Measurements from ENCODE around the gene ZNF724.
"Not testable (repeated sequence)": the region's sequence is repeated elsewhere in the genome, so short reads cannot be mapped to it uniquely, and the experiment has no call there.

The ZNF724 gene

DNA sequence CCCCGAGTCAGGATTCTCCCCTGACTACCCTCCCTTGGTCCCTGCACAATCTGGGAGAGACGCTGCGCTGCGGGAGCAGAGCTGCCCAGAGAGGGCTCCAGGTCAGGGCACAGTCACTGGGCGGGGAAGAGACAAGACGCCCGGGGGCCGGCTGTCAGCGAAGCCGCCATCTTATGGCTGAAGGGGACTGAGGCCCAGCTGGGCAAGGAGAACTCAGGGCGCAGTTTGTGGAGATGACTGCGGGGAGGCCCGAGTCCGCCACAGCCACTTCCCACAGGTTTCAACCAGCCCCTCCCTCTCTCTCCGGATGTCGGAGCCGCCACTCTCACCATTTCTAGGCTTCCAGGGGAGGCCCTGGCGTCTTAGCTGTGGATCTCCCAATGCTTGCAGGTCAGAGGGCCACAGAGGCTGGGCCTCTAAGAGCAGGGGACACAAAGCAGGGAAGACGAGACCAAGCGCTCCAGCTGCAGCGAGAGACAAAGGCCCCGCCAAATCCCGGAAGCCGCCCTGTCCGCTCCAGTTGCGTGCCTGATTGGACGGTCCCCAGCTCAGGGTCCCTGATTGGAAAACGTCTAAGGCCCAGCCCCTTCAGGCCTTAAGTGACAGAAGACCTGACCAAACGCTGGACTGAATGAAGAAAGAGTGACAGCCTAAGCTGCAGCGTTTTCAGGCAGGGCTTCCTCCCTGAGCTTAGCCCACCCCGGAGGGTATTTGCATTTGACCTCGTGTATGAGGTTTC is at the start of gene ZNF724:
TSS of gene ZNF724 (minus strand) at position 484 of the 739 bp plus-strand sequence. CDS start at position 332, 152 bp downstream.
- peak; percentile 40 to 94 (median 86) for DNase-seq

DNA sequence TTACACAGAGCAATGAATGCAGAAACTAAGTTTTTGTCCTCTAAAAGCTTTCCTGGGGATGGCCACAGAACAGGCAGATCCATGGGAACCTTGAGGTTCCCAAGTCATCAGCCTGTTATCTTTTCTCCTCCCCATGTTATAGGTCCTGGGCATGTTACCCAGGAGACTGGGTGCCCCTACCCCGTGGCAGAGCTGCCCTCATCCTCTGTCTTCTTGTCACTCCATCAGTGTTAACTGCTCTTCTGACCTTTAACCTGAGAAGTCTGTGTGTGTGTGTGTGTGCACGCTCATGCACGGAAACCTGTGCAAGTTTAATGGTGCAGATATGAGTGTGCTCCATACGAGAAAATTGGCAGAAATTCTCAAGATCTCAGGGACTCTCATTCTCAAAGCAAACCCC is 43.9 kb upstream of the ZNF724 start:
- no peak for DNase-seq

DNA sequence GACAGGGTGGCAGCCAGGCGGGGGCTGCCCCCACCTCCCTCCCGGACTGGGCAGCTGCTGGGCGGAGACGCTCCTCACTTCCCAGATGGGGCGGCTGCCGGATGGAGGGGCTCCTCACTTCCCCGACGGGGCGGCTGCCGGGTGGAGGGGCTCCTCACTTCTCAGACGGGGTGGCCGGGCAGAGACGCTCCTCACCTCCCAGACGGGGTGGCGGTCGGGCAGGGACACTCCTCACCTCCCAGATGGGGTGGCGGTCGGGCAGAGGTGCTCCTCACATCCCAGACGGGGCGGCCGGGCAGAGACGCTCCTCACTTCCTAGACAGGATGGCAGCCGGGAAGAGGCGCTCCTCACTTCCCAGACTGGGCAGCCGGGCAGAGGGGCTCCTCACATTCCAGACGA is 39.8 kb upstream of the ZNF724 start:
- not testable (repeated sequence) for DNase-seq

DNA sequence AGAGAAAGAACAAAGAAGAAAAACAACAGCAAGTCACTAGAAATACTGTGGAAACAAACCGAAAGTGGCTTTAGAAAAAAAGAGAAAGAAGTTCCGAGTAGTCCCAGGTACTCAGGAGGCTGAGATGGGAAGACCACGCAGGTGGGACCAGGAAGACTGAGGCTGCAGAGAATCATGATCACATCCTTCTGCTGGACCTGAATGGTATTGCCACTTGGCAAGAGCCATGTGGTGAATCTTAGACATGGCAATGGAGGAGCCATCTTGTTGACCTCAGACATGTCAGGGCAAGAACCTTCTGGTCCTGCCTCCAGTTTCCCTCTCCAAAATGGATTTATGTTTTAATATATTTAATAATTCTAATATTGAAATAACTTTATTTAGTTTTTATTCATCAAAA is 37.4 kb upstream of the ZNF724 start:
- no peak for DNase-seq

DNA sequence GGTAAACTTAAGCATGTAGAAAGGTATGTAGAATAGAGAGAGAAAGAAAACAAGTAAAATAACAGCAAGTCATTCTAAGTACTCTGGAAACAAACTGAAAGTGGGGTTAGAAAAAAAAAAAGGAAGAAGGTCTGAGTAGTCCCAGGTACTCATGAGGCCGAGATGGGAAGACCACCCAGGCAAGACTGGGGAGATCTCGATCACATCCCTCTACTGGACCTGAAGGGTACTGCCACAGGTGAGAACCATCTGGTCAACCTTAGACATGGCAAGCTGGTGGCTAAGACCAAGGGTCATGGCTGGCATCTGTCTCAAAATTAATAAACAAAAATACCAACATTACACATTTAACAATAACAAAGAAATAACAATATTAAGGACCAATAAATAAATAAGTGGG is 36.3 kb upstream of the ZNF724 start:
- DNase-seq = no peak

DNA sequence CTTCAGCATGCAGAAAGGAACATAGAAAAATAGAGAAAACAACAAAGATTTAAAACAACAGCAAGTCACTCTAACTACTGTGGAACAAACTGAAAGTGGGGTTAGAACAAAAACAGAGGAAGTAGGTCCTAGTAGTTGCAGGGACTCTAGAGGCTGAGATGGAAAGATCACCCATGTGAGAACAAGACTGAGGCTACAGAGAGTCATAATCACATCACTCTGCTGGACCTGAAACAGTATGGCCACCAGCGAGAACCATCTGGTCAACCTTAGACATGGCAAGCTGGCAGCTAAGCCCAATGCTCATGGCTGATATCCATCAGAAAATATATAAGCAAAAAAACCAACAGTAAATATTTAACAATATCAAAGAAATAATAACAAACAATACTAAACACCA is 35.8 kb upstream of the ZNF724 start:
- DNase-seq = no peak

DNA sequence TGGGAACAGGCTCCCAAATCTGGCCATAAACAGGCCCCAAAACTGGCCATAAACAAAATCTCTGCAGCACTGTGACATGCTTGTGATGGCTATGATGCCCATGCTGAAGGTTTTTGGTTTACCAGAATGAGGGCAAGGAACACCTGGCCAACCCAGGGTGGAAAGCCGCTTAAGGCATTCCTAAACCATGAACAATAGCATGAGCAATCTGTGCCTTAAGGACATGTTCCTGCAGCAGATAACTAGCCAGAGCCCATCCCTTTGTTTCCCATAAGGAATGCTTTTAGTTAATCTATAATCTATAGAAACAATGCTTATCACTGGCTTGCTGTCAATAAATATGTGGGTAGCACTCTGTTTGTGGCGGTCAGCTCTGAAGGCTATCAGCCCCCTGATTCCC is 35.1 kb upstream of the ZNF724 start:
- not testable (repeated sequence) for DNase-seq

DNA sequence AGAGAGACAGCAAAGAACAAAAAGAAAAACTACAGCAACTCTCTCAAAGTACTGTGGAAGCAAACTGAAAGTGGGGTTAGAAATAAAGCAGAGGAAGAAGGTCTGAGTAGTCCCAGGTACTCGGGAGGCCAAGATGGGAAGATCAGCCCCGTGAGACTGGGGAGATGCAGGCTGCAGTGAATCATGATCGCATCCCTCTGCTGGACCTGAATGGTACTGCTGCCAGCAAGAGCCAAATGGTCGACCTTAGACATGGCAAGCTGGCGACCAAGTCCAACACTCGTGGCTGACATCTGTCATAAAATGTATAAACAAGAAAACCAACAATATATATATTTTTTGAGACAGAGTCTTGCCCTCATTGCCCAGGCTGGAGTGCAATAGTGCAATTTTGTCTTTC is 33.7 kb upstream of the ZNF724 start:
- peak in 2 of 14 donors; percentile 0 to 1 for DNase-seq

DNA sequence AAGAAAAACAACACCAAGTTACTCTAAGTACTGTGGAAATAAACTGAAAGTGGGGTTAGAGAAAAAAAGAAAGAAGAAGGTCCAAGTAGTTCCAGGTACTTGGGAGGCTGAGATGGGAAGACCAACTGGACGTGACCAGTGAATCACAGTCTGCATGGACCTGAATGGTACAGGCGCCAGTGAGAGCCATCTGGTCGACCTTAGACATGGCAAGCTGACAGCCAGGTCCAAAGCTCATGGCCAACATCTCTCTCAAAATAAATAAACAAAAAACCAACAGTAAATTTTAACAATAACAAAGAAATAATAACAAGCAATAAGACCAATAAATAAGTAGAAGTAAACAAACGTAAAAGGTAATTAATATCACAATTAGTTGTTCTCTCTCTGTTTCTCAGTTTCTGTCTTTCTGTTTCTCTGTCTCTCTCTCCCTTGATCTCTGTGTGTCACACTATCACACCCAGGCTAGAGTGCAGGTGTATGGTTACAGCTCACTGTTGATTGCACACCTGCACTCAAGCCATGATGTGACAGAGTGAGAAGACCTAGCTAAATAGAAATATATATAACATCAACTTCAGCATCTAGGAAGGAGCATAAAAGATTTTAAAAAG is 31.6 kb upstream of the ZNF724 start:
- no peak for DNase-seq

DNA sequence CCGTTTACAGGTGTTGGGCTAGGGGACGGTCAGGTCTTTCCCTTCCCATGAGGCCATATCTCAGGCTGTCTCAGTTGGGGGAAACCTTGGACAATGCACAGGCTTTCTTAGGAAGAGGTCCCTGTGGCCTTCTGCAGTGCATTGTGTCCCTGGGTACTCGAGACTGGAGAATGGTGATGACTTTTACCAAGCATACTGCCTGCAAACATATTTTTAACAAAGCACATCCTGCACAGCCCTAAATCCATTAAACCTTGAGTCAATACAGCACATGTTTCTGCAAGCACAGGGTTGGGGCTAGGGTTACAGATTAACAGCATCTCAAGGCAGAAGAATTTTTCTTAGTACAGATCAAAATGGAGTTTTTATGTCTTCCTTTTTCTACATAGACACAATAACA is 27.9 kb upstream of the ZNF724 start:
- not testable (repeated sequence) for DNase-seq

DNA sequence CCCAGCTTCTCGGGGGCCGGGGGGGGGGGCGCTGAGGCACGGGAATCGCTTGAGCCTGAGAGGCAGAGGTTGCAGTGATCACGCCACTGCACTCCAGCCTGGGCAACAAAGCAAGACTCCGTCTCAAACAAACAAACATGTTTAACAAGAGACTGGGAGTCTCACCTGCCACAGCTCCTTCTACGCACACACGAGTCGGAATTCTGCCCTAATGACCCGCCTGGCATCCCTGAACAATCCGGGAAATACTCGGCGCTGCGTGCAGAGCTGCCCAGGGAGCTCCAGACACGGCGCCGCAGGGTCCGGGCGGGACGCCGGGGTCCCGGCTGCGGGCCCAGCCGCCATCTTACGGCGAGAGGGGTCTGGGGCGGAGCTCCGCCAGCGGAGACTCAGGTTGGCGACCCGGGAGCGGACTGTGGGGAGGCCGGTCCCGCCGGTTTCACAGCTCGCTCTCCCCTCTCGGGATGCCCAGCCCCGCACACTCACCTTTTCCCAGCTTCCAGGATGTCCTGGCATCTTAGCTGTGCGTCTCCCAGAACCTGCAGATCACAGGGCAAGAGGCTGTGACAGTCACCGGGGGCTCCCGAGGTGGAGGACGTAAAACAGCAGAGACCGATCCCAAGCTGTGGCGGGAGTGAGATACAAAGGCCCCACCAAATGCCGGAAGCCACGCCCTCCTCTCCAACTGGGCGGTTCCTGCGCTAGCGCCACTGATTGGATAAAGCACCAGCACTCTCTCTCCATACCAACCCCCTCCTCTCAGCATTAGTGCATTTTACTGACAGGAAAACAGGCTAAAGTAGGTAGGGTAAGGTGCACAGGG is 23.6 kb upstream of the ZNF724 start:
- peak in 13 of 14 donors; percentile 39 to 93 (median 84) for DNase-seq

DNA sequence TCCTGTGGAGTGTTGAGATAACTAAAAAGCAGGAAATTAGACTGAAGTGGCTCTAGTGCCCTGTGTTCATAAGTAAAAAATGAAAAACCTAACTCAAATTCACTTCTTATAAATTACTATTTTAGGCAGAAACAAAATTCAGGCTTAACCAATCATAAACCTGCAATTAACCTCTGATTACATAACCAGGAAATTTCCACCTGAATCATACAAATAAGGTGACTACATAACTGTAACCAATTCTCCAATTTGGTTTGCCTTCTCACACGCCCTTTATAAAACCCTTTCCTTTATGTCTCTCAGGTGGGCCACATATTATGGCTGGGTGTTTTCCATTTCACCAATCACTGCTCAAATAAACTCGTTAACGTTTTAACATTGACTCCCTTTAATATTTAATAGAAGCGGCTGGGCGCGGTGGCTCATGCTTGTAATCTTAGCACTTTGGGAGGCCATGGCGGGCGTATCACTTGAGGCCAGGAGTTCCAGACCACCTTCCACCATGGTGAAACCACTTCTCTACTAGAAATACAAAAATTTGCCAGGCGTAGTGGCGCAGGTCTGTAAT is 22.9 kb upstream of the ZNF724 start:
- peak in 3 of 14 donors; percentile 27 to 69 (median 60) for DNase-seq

DNA sequence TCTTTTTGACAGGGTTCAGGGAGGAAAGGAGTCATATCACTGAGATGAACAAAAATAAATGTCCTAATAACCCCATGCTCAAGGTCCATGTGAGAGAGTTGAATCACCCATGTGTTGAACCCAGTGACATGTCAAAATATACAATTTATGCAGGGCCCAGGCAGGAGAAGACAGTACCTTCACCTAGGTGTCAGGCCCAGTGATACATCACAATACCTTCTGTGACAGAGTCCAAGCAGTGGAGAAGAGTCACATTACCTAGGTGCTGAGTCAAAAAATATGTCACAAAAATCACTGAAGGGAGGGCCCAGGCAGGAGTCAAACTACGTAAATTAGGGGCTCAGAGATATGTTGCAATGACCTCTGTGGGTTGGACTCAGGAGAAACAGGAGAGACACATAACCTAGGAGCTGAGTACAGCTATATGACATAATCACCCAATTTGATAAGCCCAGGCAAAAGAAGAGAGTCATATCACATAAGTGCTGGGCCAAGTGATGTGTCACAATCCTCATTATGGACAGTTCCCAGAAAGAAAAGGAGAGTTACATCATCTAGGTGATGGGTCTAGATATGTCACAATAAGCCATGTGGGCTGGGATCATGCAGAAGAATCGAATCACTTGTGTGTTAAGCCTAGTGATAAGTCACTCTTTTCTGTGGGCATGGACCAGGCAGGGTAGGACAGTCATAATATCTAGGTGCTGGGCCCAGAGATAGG is 13.8 kb upstream of the ZNF724 start:
- DNase-seq = no peak

DNA sequence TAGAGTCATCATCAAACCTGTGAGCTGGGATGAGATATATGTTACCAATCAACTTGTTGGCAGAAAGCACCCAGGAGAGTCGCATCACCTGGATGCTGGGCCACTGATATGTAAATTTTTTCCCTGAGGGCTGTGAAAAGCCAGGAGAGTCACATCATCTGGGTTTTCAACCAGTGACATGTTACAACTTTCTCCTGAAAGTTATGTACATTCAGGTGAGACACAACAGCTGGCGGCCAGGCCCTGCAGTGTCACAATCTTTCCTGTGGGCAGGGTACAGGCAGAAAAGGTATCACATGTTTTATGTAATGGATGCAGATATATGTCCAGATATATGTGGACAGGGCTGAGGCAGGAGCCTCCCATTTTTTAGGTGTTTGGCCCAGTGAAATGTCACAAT is 13.2 kb upstream of the ZNF724 start:
- DNase-seq = no peak

DNA sequence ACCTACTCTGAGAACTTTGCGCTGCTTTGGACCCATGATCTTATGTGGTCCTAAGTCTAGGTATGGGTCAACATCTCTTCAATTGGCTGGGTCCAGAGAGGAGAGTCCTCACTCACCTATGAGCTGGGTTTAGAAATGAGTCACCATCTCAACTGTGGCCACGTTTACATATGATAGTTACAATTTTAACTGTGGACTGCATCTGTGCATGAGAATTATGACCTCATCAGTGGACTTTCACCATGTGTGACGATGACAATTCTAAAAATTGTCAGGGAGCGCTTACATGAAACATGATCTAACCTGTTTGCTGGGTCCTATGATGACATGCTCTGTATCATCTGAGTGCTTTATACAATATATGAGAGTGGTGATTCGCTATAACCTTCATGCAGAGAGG is 12.7 kb upstream of the ZNF724 start:
- DNase-seq = no peak

DNA sequence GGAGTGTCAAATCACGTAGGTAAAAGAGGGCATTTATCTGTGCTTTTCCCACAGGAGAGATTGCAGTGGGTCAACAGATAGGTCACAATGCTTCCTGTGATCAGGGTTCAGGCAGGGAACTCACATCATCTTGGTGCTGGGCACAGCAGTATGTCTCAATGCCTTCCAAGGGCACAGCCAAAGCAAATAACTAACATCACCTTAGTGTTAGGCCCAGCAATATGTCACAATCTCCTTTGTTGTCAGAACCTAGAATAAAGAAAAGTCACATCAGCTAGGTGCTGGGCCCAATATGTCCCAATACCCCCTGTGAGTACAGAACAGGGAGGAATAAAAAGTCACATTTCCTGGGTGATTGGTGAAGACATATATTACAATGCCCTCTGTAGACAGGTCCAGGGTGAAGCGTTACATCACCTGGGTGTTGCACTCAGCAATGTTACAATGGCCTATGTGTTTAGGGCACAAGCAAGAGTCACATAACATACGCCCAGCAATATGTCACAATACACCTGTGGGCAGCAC is 11.4 kb upstream of the ZNF724 start:
- no peak for DNase-seq

DNA sequence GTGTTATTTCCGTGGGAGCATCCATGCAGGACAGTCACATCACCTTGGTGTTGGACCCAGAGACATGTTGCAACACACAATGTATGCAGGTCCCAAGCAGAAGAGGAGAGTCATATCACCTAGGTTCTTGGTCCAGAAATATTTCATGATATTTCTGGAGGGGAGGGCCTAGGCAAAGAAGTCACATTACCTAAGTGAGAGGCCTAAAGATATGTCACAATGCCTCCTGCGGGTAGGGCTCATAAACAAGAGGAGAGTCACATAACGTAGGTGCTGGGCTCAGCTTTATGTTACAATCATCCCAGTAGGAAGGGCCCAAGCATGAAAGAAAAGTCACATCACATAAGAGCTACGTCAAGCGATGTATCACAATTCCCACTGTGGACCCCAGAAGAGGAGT is 10.8 kb upstream of the ZNF724 start:
- DNase-seq = no peak

DNA sequence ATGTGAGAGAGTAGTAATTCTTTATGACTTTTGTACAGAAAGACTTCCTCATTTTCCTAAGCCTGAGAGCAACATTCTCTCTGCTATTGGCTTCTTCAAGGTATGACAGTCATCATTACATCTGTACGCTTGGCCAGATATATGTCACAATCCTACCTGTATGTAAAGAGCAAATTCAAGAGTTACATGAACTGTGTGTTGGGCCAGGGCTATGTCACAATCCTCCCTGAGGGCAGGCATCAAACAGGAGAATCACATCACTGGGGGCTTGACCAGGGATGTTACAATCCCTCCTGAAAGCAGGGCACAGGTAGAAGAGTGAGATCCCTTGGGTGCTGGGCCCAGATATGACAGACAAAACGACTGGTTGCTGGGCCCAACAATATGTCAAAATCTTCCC is 9.8 kb upstream of the ZNF724 start:
- no peak for DNase-seq

DNA sequence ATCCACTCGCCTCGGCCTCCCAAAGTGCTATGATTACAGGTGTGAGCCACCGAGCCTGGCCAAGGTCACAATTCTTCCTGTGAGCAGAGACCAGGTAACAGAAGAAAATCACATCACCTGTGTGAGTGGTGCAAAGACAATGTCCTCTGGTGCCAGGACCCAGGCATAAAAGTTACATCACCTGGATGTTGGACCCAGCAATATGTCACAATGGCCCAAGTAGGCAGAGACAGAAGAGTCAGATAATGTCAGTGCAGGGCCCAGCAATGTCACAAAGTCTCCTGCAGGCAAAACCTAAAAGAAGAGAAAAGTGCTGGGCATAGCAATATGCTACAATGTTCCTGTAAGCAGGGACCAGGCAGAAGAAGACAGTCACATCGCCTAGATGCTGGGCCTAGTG is 5.5 kb upstream of the ZNF724 start:
- DNase-seq = no peak

DNA sequence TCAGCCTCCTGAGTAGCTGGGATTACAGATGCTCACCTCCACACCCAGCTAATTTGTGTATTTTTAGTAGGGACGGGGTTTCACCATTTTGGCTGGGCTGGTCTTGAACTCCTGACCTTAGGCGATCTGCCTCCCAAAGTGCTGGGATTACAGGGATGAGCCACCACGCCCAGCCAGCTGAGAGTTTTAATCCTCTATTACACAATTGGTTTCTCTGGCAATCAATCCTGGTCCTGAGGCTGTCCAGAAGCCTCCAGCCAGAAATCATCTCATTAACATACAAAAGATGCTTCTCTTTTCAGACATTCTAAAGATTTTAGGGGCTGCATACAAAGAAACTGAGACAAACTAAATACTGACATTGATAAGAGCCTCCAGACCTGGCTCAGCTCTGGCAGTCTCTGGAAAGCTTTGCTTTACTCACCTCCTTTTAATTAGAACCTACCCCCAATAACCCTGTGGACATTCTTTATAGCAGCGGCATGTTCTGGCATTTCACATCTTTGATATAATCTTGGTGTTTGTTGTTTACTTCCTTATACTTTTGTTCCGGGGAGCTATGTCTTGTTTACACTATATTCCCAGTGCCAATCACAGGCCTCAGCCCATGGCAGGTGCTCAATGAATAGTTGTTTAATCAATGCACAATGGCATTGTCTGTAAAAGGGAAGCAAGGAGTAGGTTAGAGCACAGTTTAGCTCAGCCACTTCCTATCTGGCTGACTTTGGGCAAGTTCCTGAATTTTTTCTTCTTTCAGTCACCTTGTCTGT is 4.1 kb upstream of the ZNF724 start:
- DNase-seq = no peak

DNA sequence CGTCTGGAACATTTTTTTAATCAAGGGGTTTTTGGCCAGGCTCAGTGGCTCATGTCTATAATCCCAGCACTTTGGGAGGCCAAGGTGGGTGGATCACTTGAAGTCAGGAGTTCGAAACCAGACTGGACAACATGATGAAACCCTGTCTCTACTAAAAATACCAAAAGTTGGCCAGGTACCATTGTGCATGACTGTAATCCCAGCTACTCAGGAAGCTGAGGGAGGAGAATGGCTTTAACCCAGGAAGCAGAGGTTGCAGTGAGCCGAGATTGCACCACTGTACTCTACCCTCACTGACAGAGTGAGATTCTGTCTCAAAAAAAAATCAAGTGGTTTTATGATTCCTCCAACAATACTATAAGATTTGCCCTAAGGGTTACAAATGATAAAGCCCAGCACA is 3.1 kb upstream of the ZNF724 start:
- not testable (repeated sequence) for DNase-seq
